BJ (cell line): ENCODE measurements around the gene SFXN5. TPM values are rescaled to one million over a fixed set of nuclear protein-coding genes. Genes with fewer than 3 reads are reported as not detected.

Experiments used
- CTCF ChIA-PET: fragments of 350-600 bp; formaldehyde crosslinking; extraction: SDS; loops from one replicate; lab custom pipeline; 2021; ENCODE audit warnings: antibody characterized with exemption, inconsistent platforms; lab: Yijun Ruan, JAX
- POLR2A ChIA-PET: fragments of 300-600 bp; sonication (Branson Sonifier 250); formaldehyde crosslinking; extraction: SDS; loops from one replicate; lab custom pipeline; 2021; ENCODE audit warnings: antibody characterized with exemption; lab: Charles Lee
- DNase-seq: peaks from one replicate; pipeline ENCODE4 v3.0.0-alpha.2; 2011; ENCODE audit warnings: low read depth
- H3K27me3 ChIP-seq: 2 replicates; pipeline ENCODE4 v1.6.0; 2011; ENCODE audit warnings: low read length; ENCODE audit not compliant: control insufficient read depth, insufficient read depth
- H3K36me3 ChIP-seq: 2 replicates; pipeline ENCODE4 v1.5.1; 2011; ENCODE audit warnings: low read length; ENCODE audit not compliant: control insufficient read depth, insufficient read depth
- H3K4me3 ChIP-seq: 2 replicates; pipeline ENCODE4 v1.5.1; 2011; ENCODE audit warnings: low read depth, mild to moderate bottlenecking, control low read depth, low read length
- CTCF ChIP-seq: IDR thresholded peaks from 2 replicates; pipeline ENCODE4 v1.5.1; 2011; ENCODE audit warnings: low read depth, mild to moderate bottlenecking, control low read depth, inconsistent platforms, low read length, moderate library complexity; ENCODE audit not compliant: insufficient read depth
- polyA plus RNA-seq: library from polyadenylated mRNA; depleted of rRNA; stranded (reverse); fragments of >200 nt; gene quantifications from 2 replicates; pipeline ENCODE4 v1.2.3, GENCODE V29; 2011

Gene SFXN5
- polyA plus RNA-seq, 1 experiment = 11.5 TPM

GRCh38 chr2:72982781-72983499 is 88.6 kb downstream of the SFXN5 start:
- POLR2A ChIA-PET = no interaction called here
- TF ChIP-seq CTCF = no peak

GRCh38 chr2:72982219-72982618 is 89.3 kb downstream of the SFXN5 start:
- Histone ChIP-seq H3K4me3 (no peak overlapping the region), H3K36me3 (no peaks in the 10 kb centered on the region; the same call in 1 of the 2 replicates), H3K27me3 (no peaks in the 10 kb centered on the region)
- CTCF ChIA-PET = interaction anchor here (0.8 to 1.2 kb wide), 3 partner anchors 9 to 181 kb away, joined by 3 to 8 read pairs (median 3); no protein-coding TSS in a partner anchor
- POLR2A ChIA-PET = no interaction called here
- TF ChIP-seq CTCF = no peak
- DNase-seq = no peak

More at GRCh38 chr2:72982781-72983499, 88.6 kb downstream of the SFXN5 start:
- Histone ChIP-seq H3K36me3 (no peaks in the 10 kb centered on the region; the same call in 1 of the 2 replicates), H3K27me3 (no peaks in the 10 kb centered on the region), H3K4me3 (no peak overlapping the region)
- no peak for DNase-seq
- CTCF ChIA-PET = interaction anchor here (0.6 to 2.5 kb wide), 6 partner anchors 9 to 90 kb away, joined by 3 to 20 read pairs (median 6); no protein-coding TSS in a partner anchor

GRCh38 chr2:72981536-72981935 is 90.0 kb downstream of the SFXN5 start:
- Histone ChIP-seq H3K36me3 (no peaks in the 10 kb centered on the region; the same call in 1 of the 2 replicates), H3K4me3 (no peak overlapping the region), H3K27me3 (no peaks in the 10 kb centered on the region)
- ChIA-PET POLR2A (no interaction called here), CTCF (interaction anchor here (0.8 to 1.2 kb wide), 3 partner anchors 8 to 231 kb away, joined by 3 to 8 read pairs (median 5); no protein-coding TSS in a partner anchor)
- no peak for DNase-seq
- no peak for TF ChIP-seq CTCF

GRCh38 chr2:72980535-72981217 is 90.8 kb downstream of the SFXN5 start:
- ChIA-PET POLR2A (no interaction called here), CTCF (interaction anchor here (0.6 to 1.5 kb wide), 5 partner anchors 11 to 232 kb away, joined by 3 to 5 read pairs (median 3); no protein-coding TSS in a partner anchor)
- H3K4me3 ChIP-seq = no peak overlapping the region

More at GRCh38 chr2:72980535-72981217, 90.8 kb downstream of the SFXN5 start:
- H3K36me3 ChIP-seq = no peaks in the 10 kb centered on the region; the same call in 1 of the 2 replicates
- H3K27me3 ChIP-seq = no peaks in the 10 kb centered on the region
- DNase-seq = no peak
- no peak for TF ChIP-seq CTCF
